ENCODE data around the gene ING1. TPM values are rescaled to one million over a fixed set of nuclear protein-coding genes. Genes with fewer than 3 reads are reported as not detected.

ING1 gene
- total RNA-seq, 1 donor from 2014 or later = 18.6 TPM

- no peak for DNase-seq (ENCODE audit: low spot score)
Observed at GRCh38 chr13:110772091-110772984, 58.8 kb downstream of the ING1 start.

Other genes with a start within 250 kb of the ING1 start
- gene RAB20, start 152.0 kb upstream of the ING1 start, total RNA-seq = 41.1 TPM
- gene NAXD, start 98.2 kb upstream of the ING1 start, total RNA-seq = 62.7 TPM
- gene CARS2, start 7.6 kb upstream of the ING1 start, total RNA-seq = 62.8 TPM
- gene ANKRD10, start 201.4 kb downstream of the ING1 start, total RNA-seq = 139 TPM